Measurements from ENCODE around the gene LRRFIP2.

LRRFIP2 gene

DNA sequence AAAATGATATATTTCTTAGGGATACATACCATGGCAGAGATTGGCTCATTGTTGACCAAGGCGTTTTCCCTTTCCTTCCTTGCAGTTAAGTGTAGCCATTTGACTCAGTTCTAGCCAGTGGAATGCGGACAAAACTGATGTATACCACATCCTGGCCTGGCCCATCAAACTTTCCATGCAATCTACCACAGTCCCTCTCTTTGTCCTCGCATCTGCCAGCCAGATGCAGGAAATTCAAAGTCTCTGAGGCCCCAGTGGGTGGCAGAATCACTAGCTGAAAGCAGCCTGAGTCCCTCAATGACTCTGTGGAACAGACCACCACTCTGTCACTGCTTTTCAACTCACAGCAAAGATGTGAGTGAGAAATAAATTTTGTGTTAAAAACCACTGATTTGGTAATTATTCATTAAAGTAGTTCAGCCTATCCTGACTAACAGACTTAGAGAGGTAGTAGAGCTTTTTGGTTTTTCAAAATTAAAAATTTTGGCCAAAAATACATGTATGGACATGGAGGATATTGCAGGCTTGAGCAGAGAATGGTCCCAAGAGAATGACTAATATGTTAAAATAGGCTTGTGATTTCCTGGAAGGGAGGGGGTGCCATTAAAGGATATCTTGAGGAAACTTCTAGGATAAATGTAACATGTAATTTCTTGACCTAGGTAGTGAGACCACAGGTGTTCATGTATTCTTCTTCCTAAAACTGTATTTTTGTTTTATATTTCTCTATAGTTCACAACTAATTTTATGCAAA lies 10.9 kb downstream of the LRRFIP2 start:
- H3K27ac ChIP-seq (replicated peaks), result no peak overlapping the region
- DNase-seq (ENCODE audit: low read depth in 1 of 2, low spot score in 1 of 2), result no peak
- no peak overlapping the region for H3K4me3 ChIP-seq (replicated peaks; ENCODE audit: insufficient read depth, low read length)
- TF ChIP-seq SPI1 (IDR thresholded peaks at IDR 0.05; ENCODE audit: borderline replicate concordance, low read depth) (no peak), GABPA (IDR thresholded peaks at IDR 0.05; ENCODE audit: low read depth) (no peak), POLR2AphosphoS5 (IDR thresholded peaks at IDR 0.05; ENCODE audit: low read depth) (no peak), CTCF (IDR thresholded peaks at IDR 0.05; ENCODE audit: insufficient read depth, low read length) (no peak)
- no peaks in the 10 kb centered on the region for H3K27me3 ChIP-seq (ENCODE audit: insufficient read depth, poor library complexity, severe bottlenecking)

DNA sequence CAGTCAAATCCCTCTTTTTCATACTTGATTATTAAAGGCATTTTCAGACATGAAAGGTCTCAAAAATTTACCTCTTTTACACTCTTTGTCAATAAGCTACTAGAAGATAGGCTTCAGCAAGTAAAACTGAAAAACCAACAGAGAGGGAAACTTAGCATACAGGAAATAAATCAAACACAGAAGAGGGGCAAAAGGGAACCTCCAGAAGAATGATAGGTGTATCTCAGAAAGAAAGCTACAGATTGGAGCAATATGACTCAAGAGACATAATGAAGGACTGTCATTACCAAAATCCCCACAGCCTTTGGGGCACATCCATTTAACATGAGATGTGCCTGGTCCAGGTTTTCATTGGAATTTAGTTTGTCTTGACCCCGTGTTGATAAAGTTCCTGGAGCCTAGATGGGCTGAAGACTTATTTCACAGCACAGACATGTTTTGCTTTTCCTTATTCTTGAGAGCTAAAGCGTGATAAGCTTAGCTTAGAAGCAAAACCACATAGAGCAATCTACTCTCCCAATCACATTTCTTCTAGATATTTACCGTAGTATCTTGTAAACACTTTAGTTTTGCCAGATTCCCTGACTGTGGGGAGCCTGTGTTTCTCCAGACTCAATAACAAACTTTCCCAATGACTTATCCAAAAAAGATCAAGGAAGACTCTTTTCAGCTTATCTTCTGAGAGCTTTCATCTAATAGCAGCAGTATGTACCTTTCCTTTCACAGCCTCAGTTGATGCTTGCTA lies 11.7 kb downstream of the LRRFIP2 start:
- Histone ChIP-seq H3K27ac (replicated peaks) (no peak overlapping the region), H3K4me3 (replicated peaks; ENCODE audit: insufficient read depth, low read length) (no peak overlapping the region), H3K27me3 (ENCODE audit: insufficient read depth, poor library complexity, severe bottlenecking) (no peaks in the 10 kb centered on the region)
- TF ChIP-seq POLR2AphosphoS5 (IDR thresholded peaks at IDR 0.05; ENCODE audit: low read depth) (no peak), CTCF (IDR thresholded peaks at IDR 0.05; ENCODE audit: insufficient read depth, low read length) (no peak), GABPA (IDR thresholded peaks at IDR 0.05; ENCODE audit: low read depth) (no peak), SPI1 (IDR thresholded peaks at IDR 0.05; ENCODE audit: borderline replicate concordance, low read depth) (no peak)
- TF ChIP-seq, protein P1, sequence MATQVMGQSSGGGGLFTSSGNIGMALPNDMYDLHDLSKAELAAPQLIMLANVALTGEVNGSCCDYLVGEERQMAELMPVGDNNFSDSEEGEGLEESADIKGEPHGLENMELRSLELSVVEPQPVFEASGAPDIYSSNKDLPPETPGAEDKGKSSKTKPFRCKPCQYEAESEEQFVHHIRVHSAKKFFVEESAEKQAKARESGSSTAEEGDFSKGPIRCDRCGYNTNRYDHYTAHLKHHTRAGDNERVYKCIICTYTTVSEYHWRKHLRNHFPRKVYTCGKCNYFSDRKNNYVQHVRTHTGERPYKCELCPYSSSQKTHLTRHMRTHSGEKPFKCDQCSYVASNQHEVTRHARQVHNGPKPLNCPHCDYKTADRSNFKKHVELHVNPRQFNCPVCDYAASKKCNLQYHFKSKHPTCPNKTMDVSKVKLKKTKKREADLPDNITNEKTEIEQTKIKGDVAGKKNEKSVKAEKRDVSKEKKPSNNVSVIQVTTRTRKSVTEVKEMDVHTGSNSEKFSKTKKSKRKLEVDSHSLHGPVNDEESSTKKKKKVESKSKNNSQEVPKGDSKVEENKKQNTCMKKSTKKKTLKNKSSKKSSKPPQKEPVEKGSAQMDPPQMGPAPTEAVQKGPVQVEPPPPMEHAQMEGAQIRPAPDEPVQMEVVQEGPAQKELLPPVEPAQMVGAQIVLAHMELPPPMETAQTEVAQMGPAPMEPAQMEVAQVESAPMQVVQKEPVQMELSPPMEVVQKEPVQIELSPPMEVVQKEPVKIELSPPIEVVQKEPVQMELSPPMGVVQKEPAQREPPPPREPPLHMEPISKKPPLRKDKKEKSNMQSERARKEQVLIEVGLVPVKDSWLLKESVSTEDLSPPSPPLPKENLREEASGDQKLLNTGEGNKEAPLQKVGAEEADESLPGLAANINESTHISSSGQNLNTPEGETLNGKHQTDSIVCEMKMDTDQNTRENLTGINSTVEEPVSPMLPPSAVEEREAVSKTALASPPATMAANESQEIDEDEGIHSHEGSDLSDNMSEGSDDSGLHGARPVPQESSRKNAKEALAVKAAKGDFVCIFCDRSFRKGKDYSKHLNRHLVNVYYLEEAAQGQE (IDR thresholded peaks at IDR 0.05; ENCODE audit: insufficient replicate concordance, low read depth), result no peak
- DNase-seq (ENCODE audit: low read depth in 1 of 2, low spot score in 1 of 2), result no peak

- no peak for DNase-seq (ENCODE audit: low read depth in 1 of 2, low spot score in 1 of 2)
- no peak overlapping the region for H3K27ac ChIP-seq (replicated peaks)
Measured at GRCh38 chr3:37161351-37161750, 13.0 kb downstream of the LRRFIP2 start.

More at GRCh38 chr3:37161351-37161750, 13.0 kb downstream of the LRRFIP2 start:
- H3K4me3 ChIP-seq (replicated peaks; ENCODE audit: insufficient read depth, low read length), result no peak overlapping the region
- H3K27me3 ChIP-seq (ENCODE audit: insufficient read depth, poor library complexity, severe bottlenecking), result no peaks in the 10 kb centered on the region
- TF ChIP-seq SPI1 (IDR thresholded peaks at IDR 0.05; ENCODE audit: borderline replicate concordance, low read depth) (no peak), GABPA (IDR thresholded peaks at IDR 0.05; ENCODE audit: low read depth) (no peak)
- TF ChIP-seq, protein P1 (IDR thresholded peaks at IDR 0.05; ENCODE audit: insufficient replicate concordance, low read depth), result no peak

All from HL-60 (cell line).